ENCODE measurements around the gene ACTN2.

ACTN2 gene

DNA sequence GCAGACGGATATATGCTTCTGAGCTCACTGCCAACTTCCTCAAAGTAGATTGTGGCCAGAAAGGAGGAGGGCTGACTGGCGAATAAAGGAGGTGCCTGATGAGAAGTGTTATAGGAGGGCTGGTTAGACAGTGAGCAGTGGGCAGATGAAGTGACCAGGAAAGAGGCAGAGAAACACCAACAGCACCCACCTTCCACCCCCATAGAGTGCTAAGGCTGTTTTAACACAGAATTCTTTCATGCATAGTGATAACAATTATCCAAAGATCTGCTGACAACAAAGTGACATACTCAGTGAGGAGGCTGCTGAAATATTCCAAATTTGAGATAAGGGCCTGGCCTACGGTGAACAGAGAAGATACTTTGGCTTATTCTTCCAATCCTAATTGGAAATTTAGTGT is 87.6 kb downstream of the ACTN2 start:
- DNase-seq (ENCODE audit: low read depth, low spot score) = no peak

DNA sequence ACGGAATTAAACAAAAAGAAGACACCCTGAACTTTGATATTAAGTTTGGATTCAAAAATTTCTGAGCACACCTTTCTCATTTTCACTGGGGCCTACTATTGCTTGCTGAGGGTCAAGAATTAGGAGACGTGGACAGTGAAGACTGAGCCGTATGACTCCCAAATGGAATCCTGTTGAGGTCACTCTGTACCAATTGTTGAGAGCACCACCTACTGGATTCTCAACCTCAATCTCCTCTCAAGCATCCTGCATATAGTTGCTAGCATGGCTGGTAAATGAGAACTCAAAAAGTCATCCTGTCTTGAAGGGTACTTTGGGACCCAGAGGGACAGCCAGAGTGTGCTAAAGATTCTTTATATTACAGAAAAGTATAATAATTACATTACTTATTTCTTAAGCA is 88.6 kb downstream of the ACTN2 start:
- no peak for DNase-seq (ENCODE audit: low read depth, low spot score)

DNA sequence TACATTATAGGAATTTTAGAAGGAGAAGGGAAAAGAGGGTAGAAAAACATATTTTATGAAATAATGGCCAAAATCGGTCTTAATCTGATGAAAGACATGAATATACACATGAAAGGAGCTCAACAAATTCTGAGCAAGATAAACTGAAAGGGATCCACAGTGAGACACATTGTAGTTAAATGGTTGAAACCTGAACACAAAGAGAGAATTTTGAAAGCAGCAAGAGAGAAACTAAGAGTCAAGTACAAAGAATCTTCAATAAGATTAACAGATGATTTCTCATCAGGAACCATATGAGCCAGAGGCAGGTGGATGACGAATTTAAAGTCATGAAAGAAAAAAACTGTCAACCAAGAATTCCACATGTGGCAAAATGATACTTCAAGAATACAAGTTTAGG is 93.0 kb downstream of the ACTN2 start:
- no peak for DNase-seq (ENCODE audit: low read depth, low spot score)

DNA sequence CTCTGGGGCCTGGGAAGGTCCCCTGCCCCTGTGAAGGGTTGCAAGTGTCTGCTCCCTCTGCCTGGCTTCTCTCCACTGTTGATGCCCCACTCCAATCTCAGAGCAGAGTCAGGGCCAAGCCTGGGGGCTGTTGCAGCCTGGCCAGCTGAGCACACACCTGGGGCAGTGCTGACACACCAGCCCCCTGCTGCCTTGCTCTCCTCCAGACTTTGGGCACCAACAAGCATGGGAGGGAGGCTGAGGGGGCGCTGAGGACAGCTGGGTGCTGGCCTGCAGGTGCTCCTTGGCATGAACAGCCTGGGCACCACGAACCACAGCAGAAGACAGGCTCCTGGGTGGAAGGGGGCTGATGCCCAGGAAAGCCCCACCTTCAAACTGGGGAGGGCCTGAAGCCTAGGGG is 99.2 kb downstream of the ACTN2 start:
- no peak for DNase-seq (ENCODE audit: low read depth, low spot score)

DNA sequence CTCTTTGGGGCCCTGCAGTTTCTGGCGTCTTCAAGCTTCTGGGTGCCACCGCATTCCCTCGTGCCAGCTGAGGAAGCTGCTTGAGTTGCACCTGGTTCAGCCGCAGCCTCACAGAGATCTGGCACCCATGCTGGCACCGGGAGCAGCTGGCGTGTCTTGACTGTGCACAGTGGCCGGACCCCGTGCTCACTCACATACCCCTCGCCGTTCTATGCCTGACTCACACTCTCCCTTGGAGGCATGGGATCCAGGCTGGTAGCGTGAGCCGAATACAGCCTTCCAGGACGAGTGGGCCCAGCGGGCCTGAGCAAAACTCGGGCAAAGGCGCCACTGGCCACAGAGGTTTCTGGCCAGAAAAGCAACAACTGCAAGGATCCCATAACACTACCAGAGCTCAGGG is 100.2 kb downstream of the ACTN2 start:
- no peak for DNase-seq (ENCODE audit: low read depth, low spot score)

DNA sequence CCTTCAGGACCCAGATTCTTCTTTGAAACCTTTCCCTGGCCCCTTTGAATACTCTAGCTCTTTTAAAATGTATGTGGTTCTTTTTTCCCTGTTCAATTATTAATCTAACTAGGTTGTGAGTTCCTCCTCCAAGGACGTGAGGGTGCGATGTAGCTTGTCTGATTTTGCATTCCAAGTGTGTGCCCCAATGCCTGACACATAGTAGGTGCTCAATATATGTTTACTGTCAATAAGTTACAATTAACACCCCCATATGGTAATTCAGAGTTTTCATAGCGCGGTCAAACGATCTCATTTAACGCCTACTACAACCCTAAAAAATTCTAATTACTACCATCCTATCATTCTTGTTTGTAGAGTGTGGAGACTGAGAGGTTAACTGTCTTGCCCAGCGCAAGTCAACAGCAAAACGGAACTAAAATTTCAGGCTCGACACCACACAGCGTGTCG is 108.3 kb downstream of the ACTN2 start:
- no peak for DNase-seq (ENCODE audit: low read depth, low spot score)

DNA sequence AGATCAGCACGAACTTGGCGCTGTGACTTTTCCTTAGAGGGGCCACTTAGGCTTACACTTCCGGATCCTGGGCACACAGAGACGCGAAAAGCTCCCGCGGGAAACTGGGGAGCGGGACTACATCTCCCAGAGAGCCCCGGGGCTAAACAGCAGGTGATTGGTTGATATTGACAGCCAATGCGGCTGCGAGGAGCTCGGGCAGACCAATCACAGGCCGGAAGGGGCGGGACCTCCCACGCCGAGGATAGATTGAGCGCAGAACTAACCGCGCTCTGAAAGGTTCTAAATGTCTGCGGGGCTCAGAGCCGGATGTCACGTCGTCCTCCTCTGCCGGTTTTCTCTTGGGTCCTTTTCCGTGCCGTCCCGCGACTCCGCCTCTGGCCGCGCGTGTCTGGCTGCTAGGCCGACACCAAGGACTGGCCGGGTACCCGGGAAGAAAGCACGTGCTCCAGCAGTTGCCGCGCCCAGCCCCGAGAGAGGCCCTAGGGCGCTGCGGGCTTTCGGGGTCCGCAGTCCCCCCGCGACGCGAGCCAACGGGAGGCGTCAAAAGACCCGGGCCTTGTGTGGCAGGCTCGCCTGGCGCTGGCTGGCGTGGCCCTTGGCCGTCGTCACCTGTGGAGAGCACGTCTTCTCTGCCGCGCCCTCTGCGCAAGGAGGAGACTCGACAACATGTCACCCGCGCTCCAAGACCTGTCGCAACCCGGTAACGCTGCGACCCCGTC is 108.9 kb downstream of the ACTN2 start, which contains the start of gene MTR:
Gene MTR, plus strand, starts transcription at position 258 of the 722 bp plus-strand sequence. Its CDS starts 412 bp downstream, at position 670.
- DNase-seq (ENCODE audit: low read depth, low spot score) = peak; percentile 91

DNA sequence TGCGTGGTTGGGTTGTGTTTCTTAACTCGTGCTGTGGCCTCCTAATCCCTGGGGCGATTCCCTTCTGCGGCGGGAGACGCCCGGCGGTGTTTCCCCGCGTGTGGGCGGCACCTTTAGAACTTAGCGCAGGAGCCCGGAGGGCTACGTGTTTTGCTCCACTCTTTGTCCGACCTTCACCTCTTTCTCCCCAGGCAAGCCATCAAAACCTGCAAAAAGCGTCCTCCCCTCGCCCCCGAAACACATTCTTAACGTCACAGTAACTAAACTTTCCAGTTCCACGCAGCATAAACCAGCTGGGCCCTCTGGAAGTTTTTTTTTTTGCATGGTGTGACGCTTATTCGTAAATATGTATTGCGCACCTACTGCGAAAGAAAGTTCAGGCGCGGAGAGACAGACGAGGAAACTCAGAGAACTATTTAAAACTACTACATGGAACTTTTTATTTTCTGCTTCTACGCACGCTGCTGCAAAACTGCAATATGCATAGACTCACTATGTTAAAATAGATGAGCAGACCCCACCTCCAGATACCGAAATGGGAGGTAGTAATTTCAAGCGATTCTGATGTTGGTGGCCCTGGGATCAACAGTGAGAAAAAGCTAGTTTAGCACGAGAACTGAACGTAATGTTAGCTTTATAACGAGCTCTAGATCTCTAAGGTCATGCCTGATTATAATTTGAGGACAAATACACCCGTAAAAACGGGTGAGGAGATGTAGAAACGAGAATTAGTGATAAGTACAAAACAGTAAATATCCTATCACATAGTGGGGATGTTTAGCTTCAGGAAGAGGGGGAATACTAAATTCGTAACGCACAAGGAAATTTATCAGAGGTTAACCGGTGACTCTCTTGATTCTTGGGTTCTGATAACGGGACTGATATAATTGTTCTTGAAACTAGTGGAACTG is 109.7 kb downstream of the ACTN2 start:
- peak; percentile 24 for DNase-seq (ENCODE audit: low read depth, low spot score)

DNA sequence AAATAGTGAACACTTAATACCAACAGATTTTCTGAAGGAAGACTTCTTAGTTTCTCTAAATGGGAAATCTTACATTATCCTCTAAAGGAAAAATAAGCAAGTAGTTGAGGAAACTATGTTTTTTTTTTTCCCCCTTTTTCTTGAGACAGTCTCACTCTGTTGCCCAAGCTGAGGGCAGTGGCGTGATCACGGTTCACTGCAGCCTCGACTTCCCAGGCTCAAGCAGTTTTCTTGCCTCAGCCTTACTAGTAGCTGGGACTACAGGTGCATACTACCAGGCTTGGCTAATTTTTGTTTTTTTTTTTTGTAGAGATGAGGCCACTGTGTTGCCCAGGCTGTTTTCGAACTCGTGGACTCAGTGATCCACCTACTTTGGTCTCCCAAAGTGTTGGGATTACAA is 112.7 kb downstream of the ACTN2 start:
- no peak for DNase-seq (ENCODE audit: low read depth, low spot score)

DNA sequence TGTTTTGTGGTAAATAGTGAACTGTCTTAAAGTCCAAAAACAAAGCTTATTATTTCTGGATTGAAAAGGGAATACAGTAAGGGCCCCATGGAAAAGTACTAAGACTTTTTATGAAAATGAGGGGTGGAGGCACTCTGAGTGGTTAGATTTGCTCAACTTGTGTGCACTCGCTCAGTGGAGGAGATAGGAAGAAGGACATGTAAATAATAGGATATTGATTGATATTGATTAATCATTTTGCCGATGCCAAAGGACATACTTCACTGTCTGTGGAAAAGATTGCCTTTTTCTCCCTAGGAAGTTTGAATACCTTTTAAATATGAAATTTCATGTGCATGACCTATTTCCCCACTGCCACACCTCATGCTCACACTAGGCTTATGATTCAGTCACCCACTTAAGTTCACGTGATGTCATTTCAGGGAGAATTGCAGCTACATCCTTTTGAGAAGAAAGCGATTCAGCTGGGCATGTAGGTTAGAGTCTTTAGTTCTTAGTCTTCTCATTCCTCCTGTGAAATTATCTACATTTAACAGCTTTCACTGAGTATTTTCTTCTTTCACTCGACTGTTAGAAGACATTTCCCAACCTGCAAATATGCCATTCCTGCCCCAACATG is 113.8 kb downstream of the ACTN2 start:
- DNase-seq (ENCODE audit: low read depth, low spot score) = no peak

DNA sequence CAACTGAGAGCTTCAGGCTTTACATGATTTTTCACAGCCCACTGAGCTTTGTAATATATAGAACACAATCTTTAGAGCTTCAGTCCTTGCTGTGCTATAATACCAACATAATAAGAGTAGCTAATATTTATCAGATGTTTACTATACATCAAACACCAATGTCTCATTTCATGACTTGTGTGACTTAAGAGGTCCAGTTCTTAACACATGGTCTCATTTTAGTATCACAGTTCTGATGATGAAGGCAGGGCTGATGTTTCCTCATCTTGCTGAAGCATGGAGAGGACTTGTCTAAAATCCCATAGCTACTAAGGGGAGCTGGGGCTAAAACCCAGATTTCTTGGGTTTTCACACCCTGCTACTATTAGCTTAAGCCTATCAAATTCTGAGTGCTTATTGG is 114.3 kb downstream of the ACTN2 start:
- no peak for DNase-seq (ENCODE audit: low read depth, low spot score)

DNA sequence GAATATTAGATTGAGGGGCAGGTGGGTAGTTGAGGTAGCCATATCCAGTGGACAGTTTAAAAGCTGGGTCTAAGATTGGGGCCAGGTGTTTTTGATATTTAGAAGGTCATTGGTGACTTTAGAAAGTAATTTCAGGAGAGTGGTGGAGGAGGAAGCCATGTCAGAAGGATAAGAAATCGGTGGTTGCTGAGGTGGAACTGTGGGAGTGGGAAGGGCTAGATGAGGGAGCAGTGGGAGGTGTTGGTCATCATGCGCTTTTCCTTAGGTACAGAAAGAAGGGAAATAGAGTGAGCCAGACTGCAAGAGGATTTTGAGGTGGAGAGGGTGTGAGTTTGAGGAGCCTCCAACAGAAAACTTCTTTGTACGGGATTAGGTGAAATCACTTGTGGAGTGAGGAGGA is 116.0 kb downstream of the ACTN2 start:
- no peak for DNase-seq (ENCODE audit: low read depth, low spot score)

DNA sequence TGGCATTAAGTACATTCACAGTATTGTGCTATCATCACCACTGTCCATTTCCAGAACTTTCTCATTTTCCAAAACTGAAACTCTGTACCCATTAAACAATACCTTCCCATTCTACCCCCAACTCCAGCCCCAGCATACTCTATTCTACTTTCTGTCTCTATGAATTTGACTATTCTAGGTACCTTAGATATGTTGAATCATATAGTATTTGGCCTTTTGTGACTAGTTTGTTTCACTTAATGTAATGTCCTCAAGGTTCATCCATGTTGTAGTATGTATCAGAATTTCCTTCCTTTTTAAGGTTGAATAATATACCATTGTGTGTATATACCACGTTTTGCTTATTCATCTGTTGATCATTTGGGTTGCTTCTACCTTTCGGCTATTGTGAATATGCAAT is 120.3 kb downstream of the ACTN2 start:
- no peak for DNase-seq (ENCODE audit: low read depth, low spot score)

DNA sequence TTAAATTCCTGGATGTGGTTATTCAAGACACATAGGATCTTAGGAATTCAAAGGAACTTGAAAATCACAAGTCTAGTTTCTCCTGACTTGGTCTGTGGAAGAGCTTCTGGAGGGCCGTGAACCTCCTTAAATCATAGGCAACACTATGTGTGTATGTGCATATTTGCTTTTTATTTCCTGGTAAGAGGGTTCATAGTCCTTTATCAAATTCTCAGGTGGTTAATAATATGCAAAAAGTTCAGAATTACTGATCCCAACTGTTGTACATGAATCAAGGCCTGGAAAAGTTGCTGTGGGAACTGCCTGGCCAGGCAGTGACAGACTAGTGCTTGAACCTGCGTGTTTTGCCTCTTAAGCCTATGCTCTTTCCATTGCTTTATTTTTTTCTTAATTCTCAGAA is 121.7 kb downstream of the ACTN2 start:
- no peak for DNase-seq (ENCODE audit: low read depth, low spot score)

DNA sequence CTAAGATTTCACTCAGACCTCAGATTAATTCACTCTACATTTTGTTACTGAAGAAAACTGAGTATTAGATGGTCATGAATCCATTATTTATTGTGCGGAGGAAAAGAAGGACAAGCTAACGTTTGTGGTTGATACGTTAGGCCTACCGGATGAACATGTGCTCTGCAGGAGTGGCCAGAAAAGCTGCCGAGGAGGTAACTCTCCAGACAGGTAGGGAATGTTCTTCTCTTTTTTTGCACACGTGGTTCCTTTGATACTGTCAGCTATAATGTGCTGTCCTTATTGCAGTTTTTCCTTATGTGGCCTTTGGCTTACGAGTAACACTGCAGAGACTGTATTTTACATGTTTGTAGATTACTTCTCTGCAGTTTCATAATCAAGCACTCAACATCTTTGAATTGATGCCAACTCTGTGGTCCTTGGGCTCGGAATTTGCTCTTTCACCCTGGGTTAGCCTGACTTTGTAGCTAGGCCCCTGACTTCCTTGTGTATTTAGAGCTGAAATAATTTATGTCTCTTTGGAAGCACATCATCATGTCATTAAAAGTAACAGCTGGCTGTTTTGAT is 122.3 kb downstream of the ACTN2 start:
- no peak for DNase-seq (ENCODE audit: low read depth, low spot score)

DNA sequence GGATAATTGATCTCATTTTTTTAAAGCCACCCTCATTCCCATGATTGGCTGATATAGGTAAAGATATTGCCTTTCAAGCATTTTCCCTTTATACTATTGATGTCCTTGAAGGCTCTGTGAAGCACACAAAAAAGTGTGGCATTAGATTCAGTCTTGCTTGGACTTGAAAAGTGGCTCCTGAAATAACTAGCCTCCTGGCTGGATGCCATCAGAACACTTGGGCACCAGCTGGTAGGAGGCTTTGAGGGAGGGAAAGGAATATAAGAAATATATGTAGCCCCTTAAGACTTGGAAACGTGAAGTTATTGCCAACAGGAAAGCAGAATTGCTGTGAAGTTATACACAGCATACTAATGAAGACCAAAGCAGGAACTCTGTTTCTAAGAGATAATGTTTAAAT is 122.8 kb downstream of the ACTN2 start:
- no peak for DNase-seq (ENCODE audit: low read depth, low spot score)

DNA sequence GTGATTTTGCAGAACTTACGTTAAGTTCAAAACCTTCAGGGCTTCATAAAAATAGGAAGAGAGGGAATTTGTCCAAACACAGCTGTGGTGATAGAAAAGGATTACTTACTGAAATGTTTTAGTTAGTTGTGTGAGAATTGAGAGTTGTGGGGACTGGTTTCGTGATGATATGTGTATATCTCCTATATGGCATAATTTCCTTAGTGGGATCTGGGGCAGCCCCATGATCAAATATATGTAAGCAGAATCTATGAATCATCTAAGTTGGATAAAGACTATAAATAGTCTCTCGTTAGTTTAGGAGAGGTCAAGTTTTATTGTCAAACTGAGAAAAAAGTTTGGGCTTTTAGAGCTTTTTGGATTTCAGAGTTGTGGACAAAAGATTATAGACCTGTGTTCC is 123.7 kb downstream of the ACTN2 start:
- DNase-seq (ENCODE audit: low read depth, low spot score) = no peak

DNA sequence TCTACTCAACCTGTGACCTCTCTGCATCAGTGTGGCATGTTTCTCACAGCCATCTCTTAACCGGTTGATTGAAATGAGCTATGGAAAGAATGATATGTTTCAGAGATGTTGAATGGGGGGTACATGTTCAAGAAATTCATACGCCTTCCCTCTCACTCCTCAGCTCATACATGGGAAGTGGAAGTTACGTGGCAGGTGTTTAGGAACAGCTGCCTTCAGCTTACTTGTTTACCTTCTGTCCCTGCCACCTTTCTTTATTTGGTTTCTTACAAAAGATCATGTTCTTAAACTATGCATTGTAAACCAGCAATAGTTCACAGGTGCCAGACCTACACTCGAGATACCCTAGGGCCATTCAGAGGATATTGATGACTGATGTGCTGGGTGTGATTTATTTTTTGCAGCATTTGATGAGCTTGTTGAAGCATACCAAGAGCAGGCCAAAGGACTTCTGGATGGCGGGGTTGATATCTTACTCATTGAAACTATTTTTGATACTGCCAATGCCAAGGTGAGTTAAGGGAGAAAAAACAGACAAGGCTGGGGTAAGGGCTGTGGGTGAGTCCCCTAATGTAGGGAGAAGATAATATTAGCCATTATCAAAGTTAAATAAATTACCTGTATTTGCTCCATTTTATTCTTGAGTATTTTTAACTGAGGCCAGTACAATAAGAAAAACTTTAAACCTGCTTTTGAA is 126.2 kb downstream of the ACTN2 start:
- no peak for DNase-seq (ENCODE audit: low read depth, low spot score)
